Islet precursor cell (in vitro differentiated cells): Measurements from ENCODE around the gene GPR180.
"Not testable (repeated sequence)": the region's sequence is repeated elsewhere in the genome, so short reads cannot be mapped to it uniquely, and the experiment has no call there.

Source experiments
- DNase-seq: peaks from one replicate; pipeline ENCODE4 v3.0.0-alpha.2; 2018

Gene GPR180

DNA sequence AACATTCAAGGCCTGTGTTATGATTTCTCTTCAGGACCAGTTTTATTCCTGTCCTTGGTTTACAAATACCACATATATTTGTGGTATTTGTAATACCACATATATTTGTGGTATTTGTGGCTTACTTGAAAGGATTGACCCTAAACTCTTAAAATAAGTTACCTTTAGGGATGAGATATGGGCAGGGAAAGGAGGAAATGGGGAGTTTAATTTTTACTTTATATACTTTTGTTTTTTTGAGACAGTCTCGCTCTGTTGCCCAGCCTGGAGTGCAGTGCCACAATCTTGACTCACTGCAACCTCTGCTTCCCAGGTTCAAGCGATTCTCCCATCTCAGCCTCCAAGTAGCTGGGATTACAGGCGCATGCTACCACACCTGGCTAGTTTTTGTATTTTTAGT is 3.4 kb upstream of the GPR180 start:
- no peak for DNase-seq

DNA sequence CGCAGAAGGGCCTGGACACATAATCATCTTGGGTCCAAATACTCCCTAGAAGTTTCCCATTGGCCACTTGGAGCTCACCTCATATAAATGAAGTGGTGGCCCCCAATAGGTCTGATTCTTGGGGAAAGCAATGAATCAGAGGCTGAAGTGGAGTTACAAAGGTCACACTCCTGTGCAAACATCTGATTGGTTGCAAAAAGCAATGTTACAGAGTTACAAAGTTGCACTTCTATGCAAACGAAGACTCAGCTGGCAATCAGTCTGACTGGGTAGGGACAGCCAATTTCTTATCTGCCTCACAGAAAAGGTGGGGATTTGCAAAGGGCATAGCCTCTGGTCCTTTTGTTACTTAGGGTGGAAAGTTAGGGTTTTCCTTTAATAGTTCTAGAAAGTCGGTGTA is 1.8 kb upstream of the GPR180 start:
- no peak for DNase-seq

DNA sequence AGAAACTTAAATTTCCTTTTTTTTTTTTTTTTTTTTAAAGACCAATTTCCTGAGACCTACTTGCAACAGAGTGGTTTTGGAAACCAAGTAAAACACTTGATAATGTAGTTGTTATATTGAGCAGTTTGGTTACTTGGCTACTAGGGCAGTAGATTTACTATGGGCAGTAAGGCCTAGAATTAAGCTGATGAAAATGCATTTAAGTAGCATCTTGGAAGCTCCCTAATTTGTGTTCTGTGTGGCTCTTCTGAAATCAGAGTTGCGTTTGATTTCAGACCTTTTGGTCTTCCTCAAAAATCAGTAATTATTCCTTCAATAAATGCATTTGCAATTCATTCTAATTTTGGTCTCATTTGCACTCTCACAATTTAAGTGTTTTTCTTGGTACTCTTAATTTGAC is 810 bp downstream of the GPR180 start:
- no peak for DNase-seq

DNA sequence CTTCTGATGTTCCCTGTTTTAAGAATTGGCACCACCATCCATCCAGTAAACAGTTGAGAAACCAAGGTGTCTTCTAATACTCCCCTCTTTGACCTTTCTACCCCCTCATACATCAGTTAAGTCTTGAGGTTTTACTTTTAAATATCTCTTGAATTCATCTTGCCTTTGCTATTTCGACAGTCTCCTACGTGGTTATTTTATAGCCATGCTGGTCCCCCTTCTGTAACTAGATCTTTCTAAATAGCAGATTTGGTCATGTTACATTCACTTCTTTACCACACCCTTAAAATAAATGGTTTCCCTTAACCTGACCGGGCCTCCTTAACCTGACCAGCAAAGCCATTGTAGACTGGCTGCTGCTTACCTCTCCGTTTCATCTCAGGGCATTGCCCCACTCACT is 5.4 kb downstream of the GPR180 start:
- no peak for DNase-seq

DNA sequence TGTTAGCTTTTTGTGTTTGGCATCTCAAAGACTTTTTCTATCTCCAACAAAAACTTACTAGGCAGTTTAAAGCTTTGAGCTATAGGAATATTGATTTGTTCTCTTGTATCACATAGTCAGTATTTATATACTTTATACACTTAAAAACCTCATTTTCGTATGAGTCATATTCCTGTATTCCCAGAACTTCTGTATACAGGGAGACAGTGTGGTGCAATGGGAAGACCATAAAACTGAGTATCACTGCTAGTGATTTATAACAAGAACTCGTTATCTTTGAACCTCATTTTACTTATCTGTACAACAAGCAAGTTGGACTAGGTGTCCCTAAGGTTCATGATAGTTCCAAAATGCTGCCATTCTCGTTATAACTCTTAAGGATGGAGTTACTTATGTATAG is 6.3 kb downstream of the GPR180 start:
- DNase-seq: no peak

DNA sequence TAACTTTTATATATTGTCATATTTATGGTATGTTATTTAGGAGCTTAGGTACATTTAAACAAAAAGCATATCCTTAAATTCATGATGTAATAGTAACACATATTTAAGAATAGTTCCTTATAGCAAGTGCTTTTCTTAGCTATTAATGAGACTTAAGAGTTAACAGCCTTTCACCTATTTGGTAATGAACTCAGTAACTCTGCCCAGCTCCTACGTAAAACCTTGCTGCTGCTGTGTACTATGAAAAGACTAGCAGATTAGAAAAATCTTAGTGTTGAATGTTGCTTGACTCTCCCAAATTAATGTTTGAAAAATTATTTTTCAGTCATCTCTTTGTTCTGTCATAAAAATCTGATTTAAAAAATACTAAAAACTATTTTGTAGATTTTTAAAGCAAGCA is 6.9 kb downstream of the GPR180 start:
- no peak for DNase-seq

DNA sequence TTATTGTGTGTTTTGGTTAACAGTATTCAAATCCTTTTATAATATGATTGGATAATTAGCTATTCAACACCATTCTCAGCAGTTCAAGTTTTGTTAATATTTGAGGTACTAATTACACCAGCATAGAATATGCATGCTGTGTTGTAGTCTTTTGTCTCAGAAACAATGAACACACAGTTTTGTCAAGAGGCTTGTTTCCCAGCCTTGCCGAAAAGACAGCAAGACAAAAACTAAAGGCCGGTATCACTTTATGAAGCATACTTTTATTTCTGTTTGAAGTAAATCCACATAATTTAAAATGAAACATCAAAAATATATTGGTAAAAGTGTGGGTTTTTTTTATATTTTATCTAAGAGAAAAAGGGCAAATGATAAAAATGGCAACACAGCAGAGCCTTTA is 7.5 kb downstream of the GPR180 start:
- no peak for DNase-seq

DNA sequence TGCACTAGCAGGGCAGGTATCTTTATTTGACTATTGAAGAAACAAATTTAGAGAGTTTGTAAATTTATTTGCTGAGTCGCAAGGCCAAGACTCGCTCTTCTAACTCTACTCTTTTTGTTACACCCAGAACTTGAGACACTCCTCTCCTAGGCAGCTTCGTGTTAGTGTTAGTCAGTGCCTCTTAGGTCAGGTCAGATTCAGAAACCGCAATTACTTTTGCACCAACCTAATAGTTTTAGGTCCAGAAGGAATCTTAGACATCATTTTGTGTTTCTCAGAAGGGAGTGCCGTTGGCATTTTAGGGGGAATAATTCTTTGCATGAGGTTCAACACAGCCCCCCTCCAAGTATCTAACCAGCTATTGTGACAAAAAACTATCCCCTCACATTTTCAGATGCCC is 8.8 kb downstream of the GPR180 start:
- DNase-seq: no peak

DNA sequence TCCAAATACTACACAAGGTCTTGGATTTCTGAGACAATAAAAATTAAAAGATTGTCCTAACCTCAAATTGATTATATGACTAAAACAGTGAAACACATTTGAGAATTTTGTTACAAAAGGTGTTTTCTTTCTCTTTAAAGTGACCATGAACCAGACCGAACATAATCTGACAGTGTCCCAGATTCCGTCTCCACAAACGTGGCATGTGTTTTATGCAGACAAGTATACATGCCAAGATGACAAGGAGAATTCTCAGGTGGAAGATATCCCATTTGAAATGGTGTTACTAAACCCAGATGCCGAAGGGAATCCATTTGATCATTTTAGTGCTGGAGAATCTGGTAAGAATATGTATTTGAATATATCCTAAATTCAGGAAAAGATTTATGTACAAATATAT is 10.4 kb downstream of the GPR180 start:
- DNase-seq: no peak

DNA sequence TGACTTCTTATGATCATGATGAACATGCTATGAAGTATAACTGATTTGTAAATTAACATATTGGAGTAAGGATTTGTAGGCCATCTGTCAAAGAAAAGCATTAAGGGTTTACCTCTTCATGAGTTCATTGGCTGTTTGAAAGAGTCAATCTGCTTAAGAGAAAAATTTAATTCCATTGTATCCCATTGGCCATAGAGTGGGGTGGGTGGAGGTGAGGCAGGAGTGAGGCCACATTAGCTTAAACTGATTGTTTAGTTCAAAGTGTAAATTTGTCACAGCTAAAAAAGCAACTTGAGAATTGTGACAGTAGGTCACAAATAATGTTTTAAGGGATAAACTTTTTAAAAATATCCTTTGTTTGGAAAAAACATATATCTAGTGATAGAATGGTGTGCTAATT is 11.4 kb downstream of the GPR180 start:
- DNase-seq: no peak

DNA sequence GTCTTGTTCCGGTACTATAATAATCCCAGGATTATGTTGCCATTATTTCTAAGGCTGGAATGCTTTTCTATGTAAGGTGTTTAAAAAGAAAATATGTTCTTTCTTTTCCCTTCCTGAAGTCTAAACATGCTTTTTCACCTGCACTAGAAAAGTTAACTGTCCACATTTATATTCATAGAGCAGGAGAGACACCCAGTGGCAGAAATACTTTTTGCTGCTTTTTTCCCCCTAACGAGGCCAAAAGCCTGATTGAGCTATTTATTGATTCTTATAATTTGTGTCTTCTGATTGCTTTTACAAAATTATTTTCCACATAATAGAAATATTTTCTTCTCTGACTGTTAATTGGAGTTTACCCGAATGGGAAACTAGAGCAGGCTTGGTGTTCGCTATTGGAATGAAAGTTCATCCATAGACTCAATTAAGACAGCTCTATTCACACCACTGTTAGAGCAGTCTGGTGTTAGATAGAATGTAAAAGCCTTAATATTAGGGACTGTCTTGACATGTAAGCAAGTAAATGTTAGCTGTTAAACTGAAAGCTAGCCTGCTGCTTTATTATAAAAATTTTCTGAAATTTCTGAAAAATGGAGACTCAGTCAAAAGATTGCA is 15.8 kb downstream of the GPR180 start:
- DNase-seq: no peak

DNA sequence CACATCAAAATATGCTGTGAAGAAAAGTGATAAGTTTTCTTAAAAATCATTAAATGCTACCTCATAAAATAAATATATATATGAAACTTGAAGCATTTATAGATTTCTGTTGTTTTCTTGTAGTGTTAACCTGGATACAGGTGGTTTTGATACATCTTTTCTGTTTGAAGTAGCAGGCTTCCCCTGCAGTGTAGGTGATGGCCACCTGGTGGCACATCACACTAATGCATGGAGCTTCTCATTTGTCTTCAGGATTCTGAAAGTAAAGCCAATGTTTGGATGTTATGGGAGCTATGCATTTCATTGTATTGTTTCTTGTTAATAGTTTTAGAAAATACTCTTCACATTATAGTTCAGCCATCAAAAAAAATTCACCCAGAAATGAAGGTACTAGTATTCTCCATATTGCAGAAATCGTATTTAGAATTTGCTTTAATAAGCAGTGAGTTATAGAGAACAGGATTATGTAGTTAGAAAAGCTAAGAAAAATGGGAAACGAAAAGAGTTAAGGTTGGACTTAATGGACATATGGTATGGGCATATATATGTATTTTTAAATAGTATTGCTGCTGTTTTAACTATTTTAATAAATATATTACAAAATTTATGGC is 18.7 kb downstream of the GPR180 start:
- DNase-seq: peak; percentile 61

DNA sequence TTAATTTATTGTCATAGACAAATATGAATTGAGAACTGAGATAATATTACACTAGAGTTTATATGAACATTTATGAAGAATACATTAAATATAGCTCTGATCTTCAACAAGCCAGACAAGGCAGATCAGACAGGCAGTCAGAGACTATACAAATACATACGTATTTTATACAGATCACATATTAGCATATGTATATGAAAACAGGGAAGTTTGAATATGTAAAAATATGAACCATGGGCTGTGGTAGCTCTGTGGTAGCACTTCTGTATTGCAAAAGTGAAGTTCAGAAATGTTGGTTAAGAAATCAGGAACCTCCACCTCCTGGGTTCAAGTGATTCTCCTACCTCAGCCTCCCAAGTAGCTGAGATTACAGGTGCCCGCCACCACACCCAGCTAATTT is 20.7 kb downstream of the GPR180 start:
- DNase-seq: no peak

DNA sequence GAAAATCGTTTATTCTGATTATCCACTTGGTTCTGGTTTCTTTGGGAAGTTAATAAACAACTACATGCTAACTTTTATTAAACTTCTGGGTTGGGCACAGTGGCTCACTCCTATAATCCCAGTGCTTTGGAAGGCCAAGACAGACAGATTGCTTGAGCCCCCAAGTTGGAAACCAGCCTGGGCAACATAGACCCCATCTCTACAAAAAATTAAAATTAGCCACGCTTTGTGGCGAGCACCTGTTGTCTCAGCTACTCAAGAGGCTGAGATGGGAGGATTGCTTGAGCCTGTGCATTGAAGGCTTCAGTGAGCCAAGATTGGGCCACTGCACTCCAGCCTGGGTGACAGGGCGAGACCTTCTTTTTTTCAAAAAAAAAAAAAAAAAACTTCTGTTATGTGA is 21.7 kb downstream of the GPR180 start:
- DNase-seq: no peak

DNA sequence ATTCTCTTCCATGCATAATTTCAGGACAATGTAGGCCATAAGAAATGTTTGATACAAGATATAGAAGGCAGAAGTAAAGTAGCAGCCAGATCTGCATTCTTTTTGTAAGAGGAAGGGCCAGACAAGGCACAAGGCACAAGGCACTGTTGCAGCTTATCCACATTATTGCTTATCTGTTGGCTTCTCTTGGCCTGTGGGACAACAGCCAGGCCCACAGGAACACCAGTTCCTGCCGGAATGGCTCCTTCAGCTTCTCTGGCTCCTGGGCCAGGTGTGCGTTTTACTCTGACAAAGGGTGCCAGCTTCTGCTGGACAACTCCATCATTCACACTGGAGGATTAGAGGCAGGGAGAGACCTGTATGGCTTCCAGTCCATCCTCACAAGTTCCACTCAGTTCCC is 29.2 kb downstream of the GPR180 start:
- DNase-seq: no peak

DNA sequence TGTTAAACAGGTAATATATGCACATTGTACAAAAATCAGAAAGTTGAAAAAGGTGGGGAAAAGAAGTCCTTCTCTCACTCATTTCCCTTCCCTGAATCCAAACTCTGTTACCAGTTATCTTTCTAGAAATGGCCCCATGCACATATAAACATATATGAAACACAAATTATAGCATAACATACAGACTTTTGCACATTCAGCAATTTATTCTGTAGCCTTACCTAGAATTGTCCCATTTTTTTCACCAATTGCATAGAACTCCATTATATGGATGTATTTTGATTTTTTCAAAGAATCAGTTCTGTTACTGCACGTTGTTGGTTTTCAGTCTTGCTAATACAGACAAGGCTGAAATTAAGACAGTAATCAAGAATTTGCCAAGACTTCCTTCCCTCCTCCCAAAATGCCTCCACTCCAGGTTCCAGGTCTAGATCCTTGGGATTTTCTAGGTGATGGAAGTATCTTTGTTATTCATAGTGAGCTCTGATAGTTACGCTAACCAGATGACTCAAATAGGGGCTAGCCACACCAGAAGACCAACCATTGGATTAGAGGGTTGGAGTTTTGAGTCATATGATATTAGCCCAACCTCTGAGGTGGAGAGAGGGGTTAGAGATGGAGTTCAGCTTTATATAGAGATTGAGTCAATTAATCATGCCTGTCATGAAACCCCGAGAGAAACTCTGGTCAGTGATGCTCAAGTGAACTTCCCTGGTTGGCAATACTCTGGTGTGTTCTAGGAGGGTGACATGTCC is 30.7 kb downstream of the GPR180 start:
- DNase-seq: no peak

DNA sequence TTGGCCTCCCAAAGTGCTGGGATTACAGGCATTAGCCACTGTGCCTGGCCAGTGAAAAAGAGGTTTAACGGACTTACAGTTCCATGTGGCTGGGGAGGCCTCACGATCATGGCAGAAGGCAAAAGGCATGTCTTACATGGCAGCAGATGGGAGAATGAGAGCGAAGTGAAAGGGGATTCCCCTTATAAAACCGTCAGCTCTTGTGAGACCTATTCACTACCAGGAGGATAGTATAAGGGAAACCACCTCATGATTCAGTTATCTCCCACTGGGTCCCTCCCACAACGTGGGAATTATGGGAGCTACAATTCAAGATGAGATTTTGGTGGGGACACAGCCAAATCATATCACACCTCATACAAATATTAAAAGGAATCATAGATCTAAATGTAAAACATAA is 34.4 kb downstream of the GPR180 start:
- not testable (repeated sequence) for DNase-seq

DNA sequence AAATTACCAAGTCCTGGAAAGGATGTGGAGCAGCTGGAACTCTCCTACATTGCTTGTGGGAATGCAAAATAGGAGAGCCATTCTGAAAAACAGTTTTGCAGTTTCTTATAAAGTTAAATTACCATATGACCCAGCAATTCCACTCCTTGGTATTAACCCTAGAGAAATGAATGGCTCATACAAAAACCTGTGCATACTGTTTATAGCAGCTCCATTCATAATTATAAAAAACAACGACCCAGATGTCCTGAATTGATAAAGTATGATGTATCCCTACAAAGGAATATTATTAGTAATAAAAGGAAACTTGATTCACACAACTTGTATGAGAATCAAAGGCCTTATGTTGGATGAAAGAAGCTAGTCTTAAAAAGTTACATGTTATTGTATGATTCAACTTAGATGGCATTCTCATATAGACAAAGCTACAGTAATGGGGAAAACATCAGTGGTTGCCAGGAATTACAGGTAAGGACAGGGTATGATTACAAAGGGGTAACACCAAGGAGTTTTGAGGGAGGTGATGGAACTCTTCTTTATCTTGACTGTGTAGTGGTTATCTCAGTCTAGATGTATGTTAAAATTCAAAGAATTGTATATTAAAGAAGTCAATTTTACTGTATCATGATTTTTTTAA is 35.4 kb downstream of the GPR180 start:
- DNase-seq: no peak

DNA sequence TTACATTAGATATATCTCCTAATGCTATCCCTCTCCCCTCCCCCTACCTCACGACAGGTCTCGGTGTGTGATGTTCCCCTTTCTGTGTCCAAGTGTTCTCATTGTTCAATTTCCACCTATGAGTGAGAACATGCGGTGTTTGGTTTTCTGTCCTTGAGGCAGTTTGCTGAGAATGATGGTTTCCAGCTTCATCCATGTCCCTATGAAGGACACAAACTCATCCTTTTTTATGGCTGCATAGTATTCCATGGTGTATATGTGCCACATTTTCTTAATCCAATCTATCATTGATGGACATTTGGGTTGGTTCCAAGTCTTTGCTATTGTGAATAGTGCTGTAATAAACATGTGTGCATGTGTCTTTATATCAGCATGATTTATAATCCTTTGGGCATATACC is 36.0 kb downstream of the GPR180 start:
- not testable (repeated sequence) for DNase-seq

DNA sequence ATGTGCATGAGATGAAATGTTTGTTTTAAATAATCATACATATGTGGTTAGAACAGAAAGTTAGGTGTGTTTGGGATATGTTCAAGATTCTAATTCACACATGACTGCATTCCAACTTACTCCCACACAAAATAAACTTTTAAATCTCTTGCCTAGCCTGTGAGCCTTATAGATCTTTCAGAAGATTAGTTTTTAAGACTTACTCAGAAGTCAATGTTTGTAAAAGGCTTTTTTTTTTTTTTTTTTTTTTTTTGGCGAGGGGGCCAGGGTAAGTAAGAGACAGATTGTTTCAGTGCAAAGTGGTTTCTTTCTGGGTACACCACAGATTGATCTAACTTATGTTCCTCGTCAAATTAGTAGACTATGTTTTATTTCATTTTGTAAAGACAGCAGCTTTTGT is 39.1 kb downstream of the GPR180 start:
- DNase-seq: no peak

DNA sequence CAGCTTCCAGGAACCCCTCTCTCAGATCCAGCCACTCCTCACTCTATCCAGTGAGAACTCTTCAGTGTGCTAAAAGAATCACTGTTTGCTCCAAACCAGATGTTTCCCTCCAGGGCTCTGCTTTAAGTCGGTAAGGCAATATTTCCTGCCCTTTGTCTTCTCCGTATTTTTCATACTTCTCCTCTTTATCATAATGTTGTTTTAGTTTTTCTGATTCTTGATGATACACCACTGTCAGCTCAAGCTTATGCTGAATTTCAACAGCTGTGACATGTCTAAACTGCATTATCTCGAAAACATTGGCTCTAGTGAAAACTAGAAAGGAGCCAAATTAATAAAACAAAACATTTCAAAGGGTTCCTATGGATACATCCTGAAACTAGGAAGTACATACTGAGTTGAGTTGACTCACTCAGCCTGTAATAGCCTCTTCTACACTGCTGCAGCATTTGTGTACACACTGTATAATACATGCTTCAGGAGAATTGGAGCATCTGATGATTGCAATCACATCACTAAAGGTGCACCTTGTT is 39.8 kb downstream of the GPR180 start:
- no peak for DNase-seq

DNA sequence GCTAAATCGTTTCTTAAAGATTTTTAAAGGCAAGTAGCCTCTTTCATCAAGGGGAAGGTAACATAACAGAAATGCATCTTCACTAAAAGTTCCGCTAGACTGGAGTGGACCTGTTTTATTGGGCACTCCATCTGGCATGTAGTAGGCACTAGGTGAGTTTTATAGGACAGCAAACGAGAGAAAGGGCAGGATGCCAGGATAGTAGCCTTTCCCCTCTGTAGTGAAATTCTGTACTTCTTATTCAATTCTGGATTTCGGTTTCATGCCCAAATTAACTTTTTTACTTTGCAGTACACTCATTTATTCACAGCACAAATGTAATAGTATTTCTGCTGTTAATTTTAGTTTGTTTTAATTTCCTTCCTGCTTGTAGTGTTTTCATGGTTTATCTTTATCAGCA is 45.2 kb downstream of the GPR180 start:
- DNase-seq: no peak

DNA sequence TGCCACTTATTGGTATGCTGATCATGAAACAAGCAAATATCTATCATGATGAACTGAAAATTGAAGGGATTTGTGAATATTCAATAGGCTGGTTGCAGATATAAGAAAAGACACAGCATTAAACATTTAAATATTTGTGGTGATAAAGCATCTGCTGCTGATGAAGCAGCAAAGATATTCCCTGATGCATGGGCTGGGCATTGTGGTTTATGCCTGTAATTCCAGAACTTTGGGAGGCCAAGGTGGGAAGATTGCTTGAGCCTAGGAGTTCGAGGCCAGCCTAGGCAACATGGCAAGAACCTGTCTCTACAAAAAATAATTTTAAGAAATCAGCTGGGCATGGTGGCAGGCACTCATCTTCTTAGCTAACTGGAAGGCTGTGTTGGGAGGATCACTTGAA is 54.5 kb downstream of the GPR180 start:
- DNase-seq: no peak

DNA sequence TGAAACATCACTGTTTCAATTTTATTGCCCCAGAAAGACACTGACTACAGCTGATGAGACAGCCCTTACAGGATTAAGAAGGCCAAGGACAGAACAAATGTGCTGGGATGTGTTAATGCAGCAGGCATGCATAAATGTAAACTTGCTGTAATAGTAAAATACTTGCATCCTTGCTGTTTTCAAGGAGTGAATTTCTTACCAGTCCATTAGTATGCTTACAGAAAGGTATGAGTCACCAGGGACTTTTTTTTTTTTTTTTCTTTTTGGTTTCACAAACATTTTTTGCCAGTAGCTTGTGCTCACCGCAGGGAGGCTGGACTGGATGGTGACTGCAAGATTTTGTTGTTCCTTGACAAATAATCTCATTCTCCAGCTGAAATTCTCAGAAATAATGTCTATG is 55.1 kb downstream of the GPR180 start:
- DNase-seq: no peak
